Body of pancreas (tissue), 4 donors: Measurements from ENCODE around the gene IDI2. TPM values are rescaled to one million over a fixed set of nuclear protein-coding genes. Genes with fewer than 3 reads are reported as not detected.

Experiments
- ATAC-seq: fragments of 150-250 bp; one replicate; pipeline ENCODE4 v1.9.1; 2016
- DNase-seq, 4 donors: peaks; one replicate each; pipeline ENCODE4 v3.0.0-alpha.2; 2019
- H3K27ac ChIP-seq, 4 donors: fragments of 200-600 bp; sonication (generic); 1 replicate in 3 of 4; 2 replicates in 1 of 4; pipeline versions ENCODE4 v1.5.1 to v1.6.1; 2016 to 2019; ENCODE audit warnings: mild to moderate bottlenecking in 1 of 4, mixed read lengths in 1 of 4, moderate library complexity in 1 of 4
- H3K27me3 ChIP-seq, 2 donors: fragments of 200-600 bp; sonication (generic); one replicate each; pipeline ENCODE4 v1.6.0; 2016; ENCODE audit warnings: mild to moderate bottlenecking in 1 of 2
- H3K36me3 ChIP-seq, 2 donors: fragments of 200-600 bp; sonication (generic); replicated peaks in 1 of 2; 2 replicates each; pipeline ENCODE4 v1.5.1; 2016; ENCODE audit warnings: low read depth in 2 of 2; ENCODE audit not compliant: insufficient read depth in 1 of 2
- H3K4me1 ChIP-seq: fragments of 200-600 bp; sonication (generic); one replicate; pipeline ENCODE4 v1.6.0; 2016
- H3K4me3 ChIP-seq, 2 donors: fragments of 200-600 bp; sonication (generic); 1 replicate in 1 of 2; 2 replicates in 1 of 2; pipeline ENCODE4 v1.5.1; 2016 to 2019
- H3K9me3 ChIP-seq, 3 donors: fragments of 200-600 bp; sonication (generic); 1 replicate in 2 of 3; 2 replicates in 1 of 3; pipeline ENCODE4 v1.5.1; 2016
- POLR2A ChIP-seq, 3 donors: fragments of 450-650 bp; IDR thresholded peaks; one replicate each; pipeline ENCODE4 v1.6.1; 2016; ENCODE audit warnings: antibody characterized with exemption in 3 of 3, mild to moderate bottlenecking in 2 of 3
- WGBS, 2 donors: methylation state at CpG; one replicate each; pipeline ENCODE4 v1.1.5; 2017; 5-methylcytosine and 5-hydroxymethylcytosine counted together
- intact Hi-C: fragments of 100-400 bp; cut with DNase I; formaldehyde crosslinking; loops from one replicate; pipeline ENCODE4 v1.15.1; 2023
- total RNA-seq, 2 donors: library from RNA; depleted of rRNA; stranded (reverse); fragments of >200 nt; gene quantifications; one replicate each; pipeline ENCODE4 v1.1.0, GENCODE V29; 2016
- TF ChIP-seq, protein P1 (sequence below), 7 experiments: fragments of 450-650 bp in 4 of 7; fragments of 200-600 bp in 3 of 7; sonication (generic) in 3 of 7; IDR thresholded peaks; one replicate each; pipeline ENCODE4 v1.5.1; 2016 to 2019; ENCODE audit warnings: antibody characterized with exemption in 7 of 7

IDI2 gene
- total RNA-seq, 2 donors from 2014 or later, result not detected

DNA sequence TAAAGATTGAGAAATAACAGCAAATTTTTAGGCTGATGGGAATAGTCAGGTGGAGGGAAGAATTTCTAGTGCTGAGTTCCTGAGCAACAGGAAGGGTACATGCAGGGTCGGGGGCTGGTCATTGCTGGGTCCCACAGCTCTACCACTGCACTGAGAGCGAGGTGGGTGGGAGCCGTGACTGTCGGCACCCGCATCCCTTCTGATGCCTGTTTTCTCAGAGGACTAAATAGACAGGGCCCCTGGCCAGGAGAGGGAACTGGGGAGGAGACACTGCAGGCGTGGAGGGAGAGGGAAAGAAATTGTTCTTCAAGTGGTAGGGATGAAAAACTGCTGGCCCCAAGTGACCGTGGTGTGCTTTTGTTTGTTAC lies 30.1 kb downstream of the IDI2 start:
- no peaks in the 10 kb centered on the region for H3K9me3 ChIP-seq
- 90 to 91% methylated on average over 7 of the region's 7 CpGs for whole genome bisulfite sequencing, 2 donors
- H3K4me1 ChIP-seq, result peaks cover 2% of the 10 kb centered on the region
- intact Hi-C loops, result no loop called here
- no peak overlapping the region for H3K4me3 ChIP-seq
- ATAC-seq, result no peak
- no peak for TF ChIP-seq POLR2A (IDR thresholded peaks at IDR 0.05)
- TF ChIP-seq, protein P1, sequence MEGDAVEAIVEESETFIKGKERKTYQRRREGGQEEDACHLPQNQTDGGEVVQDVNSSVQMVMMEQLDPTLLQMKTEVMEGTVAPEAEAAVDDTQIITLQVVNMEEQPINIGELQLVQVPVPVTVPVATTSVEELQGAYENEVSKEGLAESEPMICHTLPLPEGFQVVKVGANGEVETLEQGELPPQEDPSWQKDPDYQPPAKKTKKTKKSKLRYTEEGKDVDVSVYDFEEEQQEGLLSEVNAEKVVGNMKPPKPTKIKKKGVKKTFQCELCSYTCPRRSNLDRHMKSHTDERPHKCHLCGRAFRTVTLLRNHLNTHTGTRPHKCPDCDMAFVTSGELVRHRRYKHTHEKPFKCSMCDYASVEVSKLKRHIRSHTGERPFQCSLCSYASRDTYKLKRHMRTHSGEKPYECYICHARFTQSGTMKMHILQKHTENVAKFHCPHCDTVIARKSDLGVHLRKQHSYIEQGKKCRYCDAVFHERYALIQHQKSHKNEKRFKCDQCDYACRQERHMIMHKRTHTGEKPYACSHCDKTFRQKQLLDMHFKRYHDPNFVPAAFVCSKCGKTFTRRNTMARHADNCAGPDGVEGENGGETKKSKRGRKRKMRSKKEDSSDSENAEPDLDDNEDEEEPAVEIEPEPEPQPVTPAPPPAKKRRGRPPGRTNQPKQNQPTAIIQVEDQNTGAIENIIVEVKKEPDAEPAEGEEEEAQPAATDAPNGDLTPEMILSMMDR (IDR thresholded peaks at IDR 0.05), result no peak
- H3K27ac ChIP-seq, result no peak overlapping the region
- H3K27me3 ChIP-seq, result no peaks in the 10 kb centered on the region
- H3K36me3 ChIP-seq, result peaks cover 4 to 29% of the 10 kb centered on the region in 2 donors
- no peak for DNase-seq

DNA sequence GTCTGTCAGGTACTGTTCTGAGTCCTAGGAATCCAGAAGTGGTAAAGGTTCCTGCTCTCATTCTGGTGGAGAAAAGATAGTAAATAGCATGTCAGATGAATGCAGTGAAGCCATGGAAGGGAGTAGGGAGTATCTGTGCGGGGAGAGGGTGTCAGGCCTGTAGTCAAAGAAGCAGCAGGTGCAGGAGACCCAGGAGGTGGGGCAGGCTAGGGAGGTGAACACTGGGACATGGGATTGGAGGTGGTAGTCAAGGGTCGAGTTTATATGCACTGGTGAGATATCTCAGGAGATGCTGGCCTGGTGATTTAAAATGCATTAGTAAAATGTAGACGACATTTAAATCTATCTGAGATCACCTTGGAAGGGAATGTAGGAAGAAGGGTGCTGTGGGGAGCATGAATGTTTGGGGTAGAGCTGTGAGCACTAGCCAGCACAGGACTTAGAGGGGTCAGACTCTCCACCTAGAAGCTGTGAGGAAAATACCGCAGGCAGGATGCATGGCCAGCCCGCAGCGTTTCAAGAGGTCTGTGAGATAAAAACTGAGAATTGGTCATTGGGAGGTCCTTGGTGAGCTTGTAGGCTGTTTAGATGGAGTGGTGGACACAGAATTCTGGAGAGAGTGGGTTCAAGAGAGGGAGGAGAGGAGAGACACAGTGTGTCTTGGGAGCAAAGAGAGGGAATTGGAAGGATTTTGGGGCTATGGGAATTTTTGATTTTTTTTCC lies 30.7 kb downstream of the IDI2 start:
- Histone ChIP-seq H3K4me1 (peaks cover 6% of the 10 kb centered on the region), H3K36me3 (peaks cover 4 to 27% of the 10 kb centered on the region in 2 donors), H3K9me3 (no peaks in the 10 kb centered on the region), H3K27ac (no peak overlapping the region), H3K27me3 (no peaks in the 10 kb centered on the region), H3K4me3 (no peak overlapping the region)
- intact Hi-C loops, result no loop called here
- TF ChIP-seq, protein P1 (IDR thresholded peaks at IDR 0.05), result no peak
- TF ChIP-seq POLR2A (IDR thresholded peaks at IDR 0.05), result no peak
- WGBS, 2 donors, result 86 to 95% methylated on average over 6 of the region's 6 CpGs
- no peak for ATAC-seq
- DNase-seq, result no peak

DNA sequence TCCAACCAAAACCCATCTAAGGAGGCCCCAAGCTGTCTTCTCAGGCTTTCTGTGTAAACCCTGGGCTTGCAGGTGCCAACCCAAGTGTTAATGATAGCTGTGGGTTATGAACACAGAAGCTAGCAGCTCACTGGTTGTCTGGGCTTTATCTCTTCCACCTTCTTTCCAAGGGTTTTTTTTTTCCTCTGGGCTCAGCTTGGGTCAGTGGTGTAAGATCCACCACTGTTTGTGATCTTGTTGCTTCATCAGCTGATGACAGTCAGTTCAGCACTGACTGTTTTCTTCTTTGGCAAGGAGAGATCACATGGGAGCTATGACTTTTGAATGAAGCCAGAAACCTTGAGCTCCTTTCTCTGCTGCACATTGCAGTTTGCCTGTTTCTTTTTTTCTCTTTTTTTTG lies 32.8 kb downstream of the IDI2 start:
- H3K9me3 ChIP-seq, result no peaks in the 10 kb centered on the region
- H3K27me3 ChIP-seq, result no peaks in the 10 kb centered on the region
- no peak for DNase-seq
- H3K4me1 ChIP-seq, result peaks cover 16% of the 10 kb centered on the region
- H3K27ac ChIP-seq, result no peak overlapping the region
- no peak for TF ChIP-seq POLR2A (IDR thresholded peaks at IDR 0.05)
- TF ChIP-seq, protein P1 (IDR thresholded peaks at IDR 0.05), result no peak
- H3K36me3 ChIP-seq, result peaks cover 4 to 16% of the 10 kb centered on the region in 2 donors
- ATAC-seq, result no peak
- H3K4me3 ChIP-seq, result no peak overlapping the region
- intact Hi-C loops, result no loop called here

DNA sequence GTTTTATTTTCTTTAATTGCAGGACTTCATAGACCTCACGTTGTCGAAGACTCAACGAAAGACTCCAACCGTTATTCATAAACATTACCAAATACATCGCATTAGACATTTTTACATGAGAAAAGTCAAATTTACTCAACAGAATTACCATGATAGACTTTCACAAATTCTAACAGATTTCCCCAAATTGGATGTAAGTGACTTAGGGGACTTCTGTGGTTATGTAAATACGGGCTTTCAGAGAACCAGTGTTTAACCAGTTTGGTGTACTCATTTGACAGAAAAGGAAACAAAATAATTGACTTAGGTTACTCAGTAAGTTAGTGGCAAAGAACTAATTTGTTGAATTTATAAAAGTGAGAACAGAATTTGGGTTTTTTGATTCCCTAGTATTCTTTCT lies 33.2 kb downstream of the IDI2 start:
- 94 to 95% methylated on average over 6 of the region's 6 CpGs for WGBS, 2 donors
- no peak for DNase-seq
- H3K27ac ChIP-seq, result no peak overlapping the region
- no peak for ATAC-seq
- H3K4me1 ChIP-seq, result peaks cover 18% of the 10 kb centered on the region
- H3K4me3 ChIP-seq, result no peak overlapping the region
- no peak for TF ChIP-seq POLR2A (IDR thresholded peaks at IDR 0.05)
- TF ChIP-seq, protein P1 (IDR thresholded peaks at IDR 0.05), result no peak
- H3K9me3 ChIP-seq, result no peaks in the 10 kb centered on the region
- H3K27me3 ChIP-seq, result no peaks in the 10 kb centered on the region
- intact Hi-C loops, result no loop called here
- H3K36me3 ChIP-seq, result peaks cover 4 to 14% of the 10 kb centered on the region in 2 donors

DNA sequence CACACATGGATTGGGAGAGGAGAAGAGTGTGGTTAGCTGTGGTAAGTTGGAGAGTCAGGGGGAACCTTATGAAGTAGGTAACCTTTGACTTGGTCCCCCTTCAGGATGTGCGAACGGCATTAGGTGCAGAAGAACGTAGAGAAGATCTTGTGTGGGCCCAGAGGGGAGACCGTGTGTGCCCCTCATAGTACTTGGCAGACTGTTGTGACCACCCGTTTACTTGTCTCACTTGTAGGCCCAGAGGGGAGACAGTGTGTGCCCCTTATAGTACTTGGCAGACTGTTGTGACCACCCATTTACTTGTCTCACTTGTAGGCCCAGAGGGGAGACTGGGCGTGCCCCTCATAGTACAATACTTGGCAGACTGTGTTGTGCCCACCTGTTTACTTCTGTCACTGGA lies 34.9 kb downstream of the IDI2 start:
- DNase-seq, result no peak
- 93% methylated on average over 6 of the region's 6 CpGs for WGBS, 2 donors

More for the DNA sequence above, 34.9 kb downstream of the IDI2 start:
- TF ChIP-seq, protein P1 (IDR thresholded peaks at IDR 0.05), result no peak
- no peak for TF ChIP-seq POLR2A (IDR thresholded peaks at IDR 0.05)
- Histone ChIP-seq H3K9me3 (no peaks in the 10 kb centered on the region), H3K4me3 (no peak overlapping the region), H3K27me3 (no peaks in the 10 kb centered on the region), H3K27ac (no peak overlapping the region), H3K36me3 (no peaks in the 10 kb centered on the region), H3K4me1 (peaks cover 25% of the 10 kb centered on the region)
- no peak for ATAC-seq
- intact Hi-C loops, result no loop called here
